GM21619 (cell line): ENCODE measurements around the gene KYNU.
"Not testable (repeated sequence)": the region's sequence is repeated elsewhere in the genome, so short reads cannot be mapped to it uniquely, and the experiment has no call there.

ENCODE experiments used
- ATAC-seq: cut with Tn5 transposase; IDR thresholded peaks from one replicate; pipeline ENCODE4 v1.9.1; 2021; ENCODE audit not compliant: unreplicated experiment

Gene KYNU

GRCh38 chr2:142914507-142915313 is 37.2 kb downstream of the KYNU start:
- peak; percentile 100 for ATAC-seq

DNA sequence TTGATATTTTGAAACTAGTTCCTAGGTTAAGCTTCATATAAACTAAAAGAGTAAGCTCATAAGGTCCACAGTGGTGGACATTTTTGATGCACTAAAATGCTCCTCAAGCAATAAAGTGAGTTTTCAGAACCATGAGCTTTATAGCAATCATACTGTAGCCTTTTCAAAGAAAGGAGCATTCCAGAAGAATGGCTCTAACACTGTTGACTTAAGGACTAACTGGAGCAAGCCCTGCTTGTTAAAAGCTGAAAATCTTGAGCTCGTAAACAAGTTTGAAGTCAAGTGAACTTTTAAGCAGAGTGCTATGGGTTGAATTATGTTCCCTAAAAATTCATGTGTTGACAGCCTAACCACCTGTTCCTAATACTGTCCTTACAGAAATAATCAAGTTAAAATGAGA is 38.0 kb downstream of the KYNU start:
- peak; percentile 3 for ATAC-seq

DNA sequence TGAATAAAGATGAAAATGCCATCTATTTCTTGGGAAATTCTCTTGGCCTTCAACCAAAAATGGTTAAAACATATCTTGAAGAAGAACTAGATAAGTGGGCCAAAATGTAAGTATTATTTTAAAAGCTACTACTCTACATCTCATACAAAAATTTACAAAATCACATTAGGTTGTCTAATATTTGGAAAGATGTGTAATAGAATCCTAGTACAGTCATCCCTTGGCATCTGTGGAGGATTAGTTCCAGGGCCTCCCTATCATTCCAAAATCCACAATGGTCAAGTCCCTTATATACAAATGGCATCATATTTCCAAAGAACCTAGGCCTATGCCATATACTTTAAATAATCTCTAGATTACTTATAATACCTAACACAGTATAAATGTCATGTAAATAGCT is 41.2 kb downstream of the KYNU start:
- no peak for ATAC-seq

DNA sequence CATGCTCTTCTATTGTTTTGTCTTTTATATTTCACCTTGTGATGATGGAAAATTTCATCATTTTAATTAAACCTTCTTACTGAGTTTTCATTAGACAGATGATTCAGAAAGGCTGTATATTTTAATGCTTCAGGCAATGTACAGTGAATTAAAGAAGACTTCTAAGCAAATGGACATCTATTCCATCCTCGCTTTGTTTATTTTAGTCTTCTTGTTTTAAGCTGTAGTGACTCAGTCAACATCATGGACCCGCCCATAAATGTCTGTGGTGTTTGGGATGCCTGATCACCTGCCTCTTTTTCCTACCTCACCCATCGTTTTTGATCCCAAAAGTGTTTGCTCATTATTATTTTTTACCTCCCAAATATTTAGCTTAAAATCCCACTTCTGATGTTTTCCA is 43.1 kb downstream of the KYNU start:
- no peak for ATAC-seq

- no peak for ATAC-seq
Measured at GRCh38 chr2:142926445-142926844, 49.0 kb downstream of the KYNU start.

DNA sequence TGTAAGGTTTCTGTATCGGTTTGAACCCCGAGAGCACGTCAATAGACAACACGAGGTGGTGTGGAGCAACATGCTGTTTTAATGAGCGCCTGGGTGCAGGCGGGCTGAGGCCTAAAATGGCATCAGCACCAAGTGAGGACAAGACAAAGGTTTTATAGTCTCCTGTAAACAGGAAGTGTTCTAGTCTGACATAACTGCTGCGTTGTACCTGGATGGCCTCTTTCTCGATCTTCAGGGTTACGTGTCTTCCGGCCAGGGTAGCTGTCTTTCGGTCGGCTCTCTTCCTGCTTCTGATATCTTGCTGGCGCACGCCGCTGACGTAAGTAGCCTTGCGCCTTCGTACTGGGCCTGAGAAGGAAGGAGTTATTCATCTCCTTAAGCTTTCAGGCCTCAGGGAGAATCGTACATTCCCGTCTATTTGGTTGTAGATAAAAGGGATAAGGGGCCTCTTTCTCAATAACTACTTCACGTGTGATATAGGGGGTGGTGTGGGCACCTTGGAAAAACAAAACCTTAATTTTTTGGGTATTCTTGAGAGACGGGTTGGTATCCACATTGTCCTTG is 53.5 kb downstream of the KYNU start:
- ATAC-seq: no peak

DNA sequence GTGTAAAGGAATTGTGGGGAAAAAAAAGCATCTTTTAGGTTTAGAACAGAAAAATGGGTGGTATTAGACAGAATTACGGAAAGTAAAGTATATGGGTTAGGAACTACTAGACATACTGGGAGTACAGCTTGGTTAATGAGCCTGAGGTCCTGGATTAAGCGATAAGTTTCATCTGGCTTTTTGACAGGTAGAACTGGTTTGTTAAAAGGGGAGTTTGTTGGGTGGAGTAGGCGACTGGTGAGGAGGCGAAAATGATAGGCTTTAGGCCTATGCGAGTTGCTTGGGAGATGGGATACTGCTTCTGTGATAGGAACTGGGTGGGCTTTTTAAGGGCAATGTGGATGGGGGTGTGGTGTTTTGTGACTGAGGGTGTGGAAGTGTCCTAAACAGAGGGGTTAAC is 56.5 kb downstream of the KYNU start:
- ATAC-seq: no peak

DNA sequence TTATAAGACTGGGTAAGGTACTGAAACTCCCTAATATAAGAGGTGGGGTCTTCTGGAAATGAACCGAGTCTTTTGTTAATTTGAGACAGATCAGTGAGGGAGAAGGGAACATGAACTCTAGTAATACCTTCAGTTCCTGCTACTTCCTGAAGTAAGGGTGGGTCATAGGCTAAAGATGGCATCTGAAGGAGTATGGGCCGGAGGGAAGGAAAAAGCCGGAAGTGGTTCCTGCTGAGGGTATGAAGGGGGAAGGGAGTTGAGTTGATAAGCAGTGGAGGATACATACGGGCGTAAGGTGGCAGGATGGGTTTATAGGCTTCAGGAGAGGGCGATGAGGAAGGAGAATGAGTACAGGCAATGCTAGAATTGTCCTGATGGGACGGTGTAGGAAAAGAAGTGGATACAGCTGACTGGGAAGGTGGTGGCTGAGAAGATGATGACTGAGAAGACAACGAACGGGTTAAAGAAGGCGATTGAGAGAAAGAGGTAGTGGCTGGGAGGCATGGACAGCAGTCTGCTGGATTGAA is 58.2 kb downstream of the KYNU start:
- ATAC-seq: no peak

DNA sequence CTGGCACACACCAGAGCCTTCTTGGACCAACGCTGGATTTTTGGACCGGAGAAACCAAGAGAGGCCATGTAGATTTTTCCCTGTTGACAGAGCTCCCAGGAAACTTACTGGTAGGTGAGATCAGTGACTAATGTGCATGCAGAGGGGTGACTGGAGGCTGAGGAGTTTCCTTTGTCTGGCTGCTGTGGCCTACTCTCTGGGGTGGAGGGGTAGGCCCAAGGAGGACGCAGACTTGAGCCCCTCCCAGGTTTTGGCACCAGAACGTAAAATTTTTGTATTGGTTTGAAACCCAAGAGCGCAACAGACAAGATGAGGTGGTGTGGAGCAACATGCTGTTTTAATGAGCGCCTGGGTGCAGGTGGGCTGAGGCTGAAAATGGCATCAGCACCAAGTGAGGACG is 59.2 kb downstream of the KYNU start:
- no peak for ATAC-seq

- ATAC-seq: no peak
Measured at GRCh38 chr2:142937347-142937746, 59.9 kb downstream of the KYNU start.

- ATAC-seq: no peak
Measured at GRCh38 chr2:142938240-142938639, 60.8 kb downstream of the KYNU start.

DNA sequence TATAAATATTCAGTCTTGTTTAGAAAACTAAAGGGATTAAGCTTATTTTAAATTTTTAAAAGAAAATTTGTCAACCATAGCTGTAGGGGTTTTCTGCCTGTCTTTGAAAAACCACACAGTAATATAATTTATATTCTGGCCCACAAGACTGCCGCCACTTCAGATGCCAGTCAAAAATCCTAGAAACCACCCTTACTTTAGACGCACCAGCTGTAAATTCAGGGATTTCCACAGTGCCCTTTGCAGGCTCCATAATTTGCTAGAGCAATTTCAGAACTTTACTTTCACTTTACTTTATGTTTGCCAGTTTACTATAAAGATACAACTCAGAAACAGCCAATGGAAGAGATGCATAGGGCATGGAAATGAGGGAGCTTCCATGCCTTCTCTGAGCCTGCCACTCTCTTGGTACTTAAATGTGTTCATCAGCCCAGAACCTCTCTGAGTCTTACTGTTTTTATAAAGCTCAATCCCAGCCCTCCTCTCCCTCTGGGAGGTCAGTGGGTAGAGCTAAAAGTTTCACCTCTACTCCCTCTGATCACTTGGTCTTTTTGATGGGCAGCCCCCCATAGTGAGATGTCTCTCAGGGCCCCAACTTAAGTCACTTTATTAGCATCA is 63.3 kb downstream of the KYNU start:
- ATAC-seq: no peak

DNA sequence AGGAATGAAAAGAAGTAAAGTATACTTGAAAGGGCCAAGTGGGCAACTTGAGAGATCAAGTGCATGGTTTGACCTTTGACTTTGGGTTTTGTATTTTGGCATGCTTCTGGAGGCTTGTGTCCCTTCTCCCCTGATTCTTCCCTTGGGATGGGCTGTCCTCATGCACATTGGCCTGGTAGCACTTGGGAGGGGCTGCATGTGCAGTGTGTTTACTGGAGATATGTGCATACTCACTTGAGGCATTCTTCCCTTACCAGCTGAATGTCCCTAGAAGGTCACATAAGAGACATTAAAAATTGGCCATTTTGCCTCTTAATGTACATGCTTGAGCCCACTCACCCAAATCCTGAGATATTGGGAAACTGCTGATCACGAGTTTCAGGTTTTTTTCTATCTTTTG is 65.2 kb downstream of the KYNU start:
- ATAC-seq: no peak

GRCh38 chr2:142944264-142944663 is 66.8 kb downstream of the KYNU start:
- ATAC-seq: no peak

DNA sequence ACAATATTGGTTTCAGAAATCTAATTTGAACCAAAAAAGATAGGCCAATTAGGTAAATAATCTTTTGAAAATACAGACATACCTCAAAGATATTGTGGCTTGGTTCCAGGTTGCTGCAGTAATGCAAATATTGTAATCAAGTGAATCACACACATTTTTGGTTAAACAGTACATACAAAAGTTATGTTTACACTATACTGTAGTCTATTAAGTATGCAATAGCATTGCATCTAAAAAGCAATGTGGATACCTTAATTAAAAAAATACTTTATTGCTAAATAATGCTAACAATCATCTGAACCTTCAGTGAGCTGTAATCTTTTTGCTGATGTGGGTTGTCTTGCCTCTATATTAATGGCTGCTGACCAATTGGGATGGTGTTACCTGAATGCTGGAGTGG is 67.3 kb downstream of the KYNU start:
- no peak for ATAC-seq

DNA sequence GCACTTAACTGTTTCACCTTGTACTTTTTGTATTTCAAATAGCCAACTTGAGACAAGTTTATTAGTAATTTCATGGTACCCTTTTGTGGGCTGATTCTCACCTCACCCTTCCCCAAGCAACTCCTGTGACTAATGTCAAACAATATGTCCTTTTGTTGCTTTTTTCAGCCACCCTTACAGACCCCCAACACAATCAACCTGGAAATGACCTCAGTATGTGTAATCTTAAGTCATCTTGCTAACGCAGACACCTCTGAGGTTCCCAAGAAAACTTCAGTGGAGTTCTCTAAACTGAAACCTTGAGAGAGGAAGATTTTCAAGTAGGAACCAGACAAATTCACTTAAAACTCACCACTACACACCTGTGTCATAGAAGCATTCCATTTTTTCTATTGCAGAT is 69.5 kb downstream of the KYNU start:
- no peak for ATAC-seq

GRCh38 chr2:142948723-142949122 is 71.3 kb downstream of the KYNU start:
- ATAC-seq: not testable (repeated sequence)

DNA sequence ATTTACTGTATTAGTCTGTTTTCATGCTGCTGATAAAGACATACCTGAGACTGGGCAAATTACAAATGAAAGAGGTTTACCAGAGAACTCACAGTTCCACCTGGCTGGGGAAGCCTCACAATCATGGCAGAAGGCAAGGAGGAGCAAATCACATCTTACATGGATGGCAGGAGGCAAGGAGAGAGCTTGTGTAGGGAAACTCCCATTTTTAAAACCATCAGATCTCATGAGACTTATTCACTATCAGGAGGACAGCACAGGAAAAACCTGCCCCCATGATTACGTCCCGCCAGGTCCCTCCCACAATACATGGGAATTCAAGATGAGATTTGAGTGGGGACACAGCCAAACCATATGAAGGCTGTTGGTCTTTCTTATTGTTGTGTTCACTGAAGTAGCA is 72.9 kb downstream of the KYNU start:
- not testable (repeated sequence) for ATAC-seq

DNA sequence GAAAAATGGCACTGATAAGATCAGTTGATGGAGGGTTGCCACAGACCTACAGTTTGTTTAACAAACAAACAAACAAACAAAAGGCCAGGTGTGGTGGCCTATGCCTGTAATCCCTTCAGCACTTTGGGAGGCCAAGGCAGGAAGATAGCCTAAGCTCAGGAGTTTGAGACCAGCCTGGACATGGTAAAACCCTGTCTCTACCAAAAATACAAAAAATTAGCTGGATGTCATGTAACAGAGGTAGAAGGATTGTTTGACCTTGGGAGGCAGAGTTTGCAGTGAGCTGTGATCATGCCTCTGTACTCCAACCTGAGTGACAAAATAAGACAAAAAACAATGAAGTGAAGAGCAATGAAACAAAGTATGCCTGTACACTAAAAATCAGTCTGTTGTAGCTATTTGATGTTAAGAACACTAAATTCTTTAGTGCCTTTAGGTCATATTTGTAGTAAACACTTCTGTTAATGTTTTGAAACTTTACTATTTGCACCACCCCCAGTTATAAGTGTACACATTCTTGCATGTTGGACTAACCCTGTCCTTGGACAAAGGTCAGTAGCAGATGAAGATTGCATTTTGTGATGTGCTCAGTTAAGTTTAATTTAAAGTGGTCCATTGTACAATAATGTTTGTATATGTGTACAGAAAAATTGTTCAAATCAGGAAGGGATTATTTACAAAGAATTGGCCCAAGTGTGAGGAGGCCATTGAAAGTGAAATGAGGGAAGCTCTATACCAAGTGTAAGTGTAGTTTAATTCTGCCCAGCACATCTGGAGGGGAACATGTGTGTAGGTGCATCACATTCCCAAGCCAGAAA is 73.9 kb downstream of the KYNU start:
- no peak for ATAC-seq

DNA sequence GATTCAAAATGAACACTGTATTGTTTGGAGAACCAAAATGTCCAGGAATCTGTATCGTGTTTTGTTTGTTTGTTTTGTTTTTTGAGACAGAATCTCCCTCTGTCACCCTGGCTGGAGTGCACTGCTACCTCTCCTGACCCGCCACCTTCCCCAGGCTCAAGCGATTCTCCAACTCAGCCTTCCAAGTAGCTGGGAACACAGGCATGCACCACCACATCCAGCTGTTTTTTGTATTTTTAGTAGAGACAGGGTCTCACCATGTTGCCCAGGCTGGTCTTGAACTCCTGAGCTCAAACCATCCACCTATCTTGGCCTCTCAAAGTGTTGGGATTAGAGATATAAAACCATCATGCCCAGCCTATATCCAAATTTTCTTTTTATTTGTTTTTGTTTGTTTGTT is 74.6 kb downstream of the KYNU start:
- ATAC-seq: no peak

- no peak for ATAC-seq
Measured at GRCh38 chr2:142952793-142953494, 75.5 kb downstream of the KYNU start.
